ENCODE results near the gene TAF1B.

The TAF1B gene

GRCh38 chr2:9807555-9808305 lies 35.5 kb upstream of the TAF1B start:
- peaks cover 49% of the 10 kb centered on the region for H3K4me1 ChIP-seq
- H3K4me2 ChIP-seq = no peak overlapping the region
- H3K9me3 ChIP-seq = no peaks in the 10 kb centered on the region
- no peak for TF ChIP-seq Cebpa-rat (IDR thresholded peaks at IDR 0.05)
- H3K4me3 ChIP-seq = no peak overlapping the region
- no peaks in the 10 kb centered on the region for H3K27me3 ChIP-seq
- H3K9ac ChIP-seq = no peak overlapping the region
- H3K27ac ChIP-seq = no peak overlapping the region
- no peaks in the 10 kb centered on the region for H4K20me1 ChIP-seq
- H3K36me3 ChIP-seq = no peaks in the 10 kb centered on the region

- Histone ChIP-seq H3K36me3 (no peaks in the 10 kb centered on the region), H3K27ac (no peak overlapping the region), H3K4me2 (no peak overlapping the region), H3K9me3 (no peaks in the 10 kb centered on the region), H3K4me3 (no peak overlapping the region), H3K9ac (no peak overlapping the region), H3K27me3 (no peaks in the 10 kb centered on the region), H3K4me1 (peaks cover 53% of the 10 kb centered on the region), H4K20me1 (no peaks in the 10 kb centered on the region)
- no peak for TF ChIP-seq Cebpa-rat (IDR thresholded peaks at IDR 0.05)
Measured at GRCh38 chr2:9808334-9809063, 34.8 kb upstream of the TAF1B start.

- TF ChIP-seq Cebpa-rat (IDR thresholded peaks at IDR 0.05) = no peak
- H3K36me3 ChIP-seq = no peaks in the 10 kb centered on the region
- H3K27ac ChIP-seq = no peak overlapping the region
- no peaks in the 10 kb centered on the region for H4K20me1 ChIP-seq
- no peaks in the 10 kb centered on the region for H3K27me3 ChIP-seq
- no peak overlapping the region for H3K4me3 ChIP-seq
- peaks cover 58% of the 10 kb centered on the region for H3K4me1 ChIP-seq
- H3K4me2 ChIP-seq = no peak overlapping the region
- H3K9ac ChIP-seq = no peak overlapping the region
- H3K9me3 ChIP-seq = no peaks in the 10 kb centered on the region
Measured at GRCh38 chr2:9809064-9809356, 34.3 kb upstream of the TAF1B start.

- Histone ChIP-seq H3K4me1 (peaks cover 64% of the 10 kb centered on the region), H3K4me3 (no peak overlapping the region), H3K9ac (no peak overlapping the region), H3K9me3 (no peaks in the 10 kb centered on the region), H3K4me2 (no peak overlapping the region), H3K27ac (no peak overlapping the region), H3K36me3 (no peaks in the 10 kb centered on the region), H3K27me3 (no peaks in the 10 kb centered on the region), H4K20me1 (no peaks in the 10 kb centered on the region)
- TF ChIP-seq Cebpa-rat (IDR thresholded peaks at IDR 0.05) = no peak
Measured at GRCh38 chr2:9809448-9810088, 33.7 kb upstream of the TAF1B start.

GRCh38 chr2:9811216-9811615 lies 32.1 kb upstream of the TAF1B start:
- H3K9ac ChIP-seq = no peak overlapping the region
- H3K4me2 ChIP-seq = peak overlapping the region; percentile 65
- TF ChIP-seq Cebpa-rat (IDR thresholded peaks at IDR 0.05) = no peak
- no peak overlapping the region for H3K27ac ChIP-seq
- H3K36me3 ChIP-seq = no peaks in the 10 kb centered on the region
- H3K4me3 ChIP-seq = no peak overlapping the region
- H3K4me1 ChIP-seq = peaks cover 65% of the 10 kb centered on the region
- no peaks in the 10 kb centered on the region for H3K9me3 ChIP-seq
- no peaks in the 10 kb centered on the region for H4K20me1 ChIP-seq
- H3K27me3 ChIP-seq = no peaks in the 10 kb centered on the region

- no peaks in the 10 kb centered on the region for H4K20me1 ChIP-seq
- no peak overlapping the region for H3K4me3 ChIP-seq
- no peak for TF ChIP-seq Cebpa-rat (IDR thresholded peaks at IDR 0.05)
- H3K9me3 ChIP-seq = no peaks in the 10 kb centered on the region
- H3K36me3 ChIP-seq = no peaks in the 10 kb centered on the region
- H3K27ac ChIP-seq = 0 out of 2 replicates have a peak overlapping the region, but pooled peaks have one; percentile 1
- no peak overlapping the region for H3K9ac ChIP-seq
- no peaks in the 10 kb centered on the region for H3K27me3 ChIP-seq
- peaks cover 67% of the 10 kb centered on the region for H3K4me1 ChIP-seq
- peak overlapping the region; percentile 65 for H3K4me2 ChIP-seq
Measured at GRCh38 chr2:9811679-9812511, 31.4 kb upstream of the TAF1B start.

GRCh38 chr2:9812945-9813311 lies 30.3 kb upstream of the TAF1B start:
- peak overlapping the region; percentile 65 for H3K4me2 ChIP-seq

GRCh38 chr2:9813312-9814128 lies 29.8 kb upstream of the TAF1B start:
- no peak overlapping the region for H3K4me3 ChIP-seq
- H3K9ac ChIP-seq = no peak overlapping the region
- peaks cover 60% of the 10 kb centered on the region for H3K4me1 ChIP-seq
- no peaks in the 10 kb centered on the region for H3K27me3 ChIP-seq
- no peaks in the 10 kb centered on the region for H3K36me3 ChIP-seq
- H3K9me3 ChIP-seq = no peaks in the 10 kb centered on the region
- TF ChIP-seq Cebpa-rat (IDR thresholded peaks at IDR 0.05) = no peak
- peak overlapping the region; percentile 65 for H3K4me2 ChIP-seq
- H4K20me1 ChIP-seq = no peaks in the 10 kb centered on the region
- no peak overlapping the region for H3K27ac ChIP-seq

More at GRCh38 chr2:9812945-9813311, 30.3 kb upstream of the TAF1B start:
- Histone ChIP-seq H3K4me3 (no peak overlapping the region), H3K4me1 (peaks cover 61% of the 10 kb centered on the region), H3K9me3 (no peaks in the 10 kb centered on the region), H4K20me1 (no peaks in the 10 kb centered on the region), H3K27ac (no peak overlapping the region), H3K9ac (no peak overlapping the region), H3K27me3 (no peaks in the 10 kb centered on the region), H3K36me3 (no peaks in the 10 kb centered on the region)
- TF ChIP-seq Cebpa-rat (IDR thresholded peaks at IDR 0.05) = no peak
